ENCODE measurements around the gene PPCDC.

- TF ChIP-seq CTCF (IDR thresholded peaks at IDR 0.05) (peak in 5 of 6 experiments; percentile 26 to 50 (median 47)), POLR2A (IDR thresholded peaks at IDR 0.05) (no peak)
Measured at GRCh38 chr15:74988007-74988800, 35.2 kb upstream of the PPCDC start.

Data from adrenal gland (tissue), 5 donors.